ENCODE results near the gene TMSB15B. TPM values are rescaled to one million over a fixed set of nuclear protein-coding genes. Genes with fewer than 3 reads are reported as not detected.
"Not testable (repeated sequence)": the region's sequence is repeated elsewhere in the genome, so short reads cannot be mapped to it uniquely, and the experiment has no call there.

TMSB15B gene
- total RNA-seq, 2 experiments from 2014 or later, result 4.1 to 7.3 TPM

- Mint-ChIP-seq H3K27ac (no peak overlapping the region), H3K4me1 (peaks cover 34% of the 10 kb centered on the region), H3K36me3 (ENCODE audit: low read depth) (no peaks in the 10 kb centered on the region), H3K27me3 (no peaks in the 10 kb centered on the region), H3K4me3 (no peak overlapping the region), H3K9me3 (ENCODE audit: low read depth) (no peaks in the 10 kb centered on the region)
- POLR2A ChIA-PET, result no interaction called here
- ATAC-seq (peak; percentile 49), DNase-seq (no peak)
- CTCF ChIA-PET, result interaction anchor here (0.8 to 1.0 kb wide), 4 partner anchors 23 to 290 kb away, joined by 3 to 5 read pairs (median 4); no protein-coding TSS in a partner anchor
- intact Hi-C loops (cut with DNase I, micrococcal nuclease), result loop anchor here (1.0 to 2.0 kb wide), 2 partner anchors 23 to 96 kb away; no protein-coding TSS in a partner anchor
Observed at GRCh38 chrX:103941201-103941975, 21.0 kb upstream of the TMSB15B start.

GRCh38 chrX:103949506-103949905 is 12.9 kb upstream of the TMSB15B start:
- Mint-ChIP-seq H3K27me3 (no peaks in the 10 kb centered on the region), H3K36me3 (ENCODE audit: low read depth) (no peaks in the 10 kb centered on the region), H3K4me3 (no peak overlapping the region), H3K9me3 (ENCODE audit: low read depth) (no peaks in the 10 kb centered on the region), H3K4me1 (no peaks in the 10 kb centered on the region), H3K27ac (no peak overlapping the region)
- DNase-seq, result no peak
- intact Hi-C loops (cut with DNase I, micrococcal nuclease), result no loop called here
- no peak for ATAC-seq
- POLR2A ChIA-PET, result no interaction called here
- CTCF ChIA-PET, result no interaction called here

- Mint-ChIP-seq H3K4me3 (no peak overlapping the region), H3K36me3 (ENCODE audit: low read depth) (no peaks in the 10 kb centered on the region), H3K4me1 (no peaks in the 10 kb centered on the region), H3K27me3 (no peaks in the 10 kb centered on the region), H3K9me3 (ENCODE audit: low read depth) (peaks cover 2% of the 10 kb centered on the region), H3K27ac (no peak overlapping the region)
- DNase-seq (no peak), ATAC-seq (no peak)
- ChIA-PET CTCF (no interaction called here), POLR2A (no interaction called here)
- intact Hi-C loops (cut with DNase I, micrococcal nuclease), result no loop called here
Observed at GRCh38 chrX:103953353-103953752, 9.1 kb upstream of the TMSB15B start.

- H3K27me3 Mint-ChIP-seq, result no peaks in the 10 kb centered on the region
- H3K27ac Mint-ChIP-seq, result no peak overlapping the region
- POLR2A ChIA-PET, result no interaction called here
- intact Hi-C loops (cut with DNase I, micrococcal nuclease), result no loop called here
- H3K9me3 Mint-ChIP-seq (ENCODE audit: low read depth), result peaks cover 2% of the 10 kb centered on the region
- CTCF ChIA-PET, result interaction anchor here (0.9 kb wide), 1 partner anchor 137 kb away, joined by 3 read pairs; no protein-coding TSS in a partner anchor
- H3K4me1 Mint-ChIP-seq, result no peaks in the 10 kb centered on the region
- no peak for ATAC-seq
- no peaks in the 10 kb centered on the region for H3K36me3 Mint-ChIP-seq (ENCODE audit: low read depth)
- no peak for DNase-seq
- no peak overlapping the region for H3K4me3 Mint-ChIP-seq
Observed at GRCh38 chrX:103954259-103954658, 8.2 kb upstream of the TMSB15B start.

GRCh38 chrX:103960599-103960998 is 1.8 kb upstream of the TMSB15B start:
- H3K4me1 Mint-ChIP-seq; H3K36me3 Mint-ChIP-seq (ENCODE audit: low read depth); POLR2A ChIA-PET; H3K27ac Mint-ChIP-seq; ATAC-seq; H3K4me3 Mint-ChIP-seq; H3K9me3 Mint-ChIP-seq (ENCODE audit: low read depth); DNase-seq; intact Hi-C loops (cut with DNase I, micrococcal nuclease); H3K27me3 Mint-ChIP-seq; CTCF ChIA-PET: not testable (repeated sequence)

GRCh38 chrX:103983508-103983907 is 21.1 kb downstream of the TMSB15B start:
- H3K27me3 Mint-ChIP-seq; intact Hi-C loops (cut with DNase I, micrococcal nuclease); ATAC-seq; H3K27ac Mint-ChIP-seq; H3K4me3 Mint-ChIP-seq; POLR2A ChIA-PET; H3K4me1 Mint-ChIP-seq; H3K9me3 Mint-ChIP-seq (ENCODE audit: low read depth); DNase-seq; H3K36me3 Mint-ChIP-seq (ENCODE audit: low read depth); CTCF ChIA-PET: not testable (repeated sequence)

GRCh38 chrX:103999234-103999633 is 36.8 kb downstream of the TMSB15B start:
- Mint-ChIP-seq H3K27me3 (peaks cover 7% of the 10 kb centered on the region), H3K9me3 (ENCODE audit: low read depth) (no peaks in the 10 kb centered on the region), H3K4me1 (no peaks in the 10 kb centered on the region), H3K36me3 (ENCODE audit: low read depth) (no peaks in the 10 kb centered on the region), H3K4me3 (no peak overlapping the region), H3K27ac (no peak overlapping the region)
- ChIA-PET POLR2A (no interaction called here), CTCF (interaction anchor here (0.7 kb wide), 1 partner anchor 221 kb away, joined by 3 read pairs; no protein-coding TSS in a partner anchor)
- intact Hi-C loops (cut with DNase I, micrococcal nuclease), result no loop called here
- no peak for ATAC-seq
- DNase-seq, result no peak

GRCh38 chrX:104008831-104009230 is 46.4 kb downstream of the TMSB15B start:
- H3K4me1 Mint-ChIP-seq, result no peaks in the 10 kb centered on the region
- intact Hi-C loops (cut with DNase I, micrococcal nuclease), result no loop called here
- H3K27me3 Mint-ChIP-seq, result peaks cover 3% of the 10 kb centered on the region
- CTCF ChIA-PET, result no interaction called here
- no peak overlapping the region for H3K27ac Mint-ChIP-seq
- DNase-seq (no peak), ATAC-seq (no peak)
- no peak overlapping the region for H3K4me3 Mint-ChIP-seq
- no peaks in the 10 kb centered on the region for H3K9me3 Mint-ChIP-seq (ENCODE audit: low read depth)
- POLR2A ChIA-PET, result no interaction called here
- H3K36me3 Mint-ChIP-seq (ENCODE audit: low read depth), result no peaks in the 10 kb centered on the region

- no peaks in the 10 kb centered on the region for H3K4me1 Mint-ChIP-seq
- POLR2A ChIA-PET, result no interaction called here
- intact Hi-C loops (cut with DNase I, micrococcal nuclease), result no loop called here
Observed at GRCh38 chrX:104013158-104013557, 50.7 kb downstream of the TMSB15B start.

GRCh38 chrX:104013606-104014005 is 51.2 kb downstream of the TMSB15B start, which contains the start of gene H2BW1:
H2BW1 (minus strand) TSS chrX:104013708; CDS start chrX:104013576, 132 bp downstream.
- ChIA-PET CTCF (no interaction called here), POLR2A (no interaction called here)
- no peaks in the 10 kb centered on the region for H3K4me1 Mint-ChIP-seq
- DNase-seq, result no peak
- no peak for ATAC-seq
- H3K9me3 Mint-ChIP-seq (ENCODE audit: low read depth), result no peaks in the 10 kb centered on the region
- intact Hi-C loops (cut with DNase I, micrococcal nuclease), result no loop called here
- H3K27me3 Mint-ChIP-seq, result peaks cover 3% of the 10 kb centered on the region
- no peak within 1 kb of the TSS for H3K4me3 Mint-ChIP-seq
- H3K27ac Mint-ChIP-seq, result no peak within 1 kb of the TSS
- no peaks in the 10 kb centered on the region for H3K36me3 Mint-ChIP-seq (ENCODE audit: low read depth)

More at GRCh38 chrX:104013158-104013557, 50.7 kb downstream of the TMSB15B start:
- Mint-ChIP-seq H3K36me3 (ENCODE audit: low read depth) (no peaks in the 10 kb centered on the region), H3K9me3 (ENCODE audit: low read depth) (no peaks in the 10 kb centered on the region), H3K4me3 (no peak overlapping the region), H3K27me3 (peaks cover 3% of the 10 kb centered on the region), H3K27ac (no peak overlapping the region)
- no peak for ATAC-seq
- no peak for DNase-seq
- CTCF ChIA-PET, result no interaction called here

- POLR2A ChIA-PET; CTCF ChIA-PET; H3K27ac Mint-ChIP-seq; H3K9me3 Mint-ChIP-seq (ENCODE audit: low read depth); H3K4me1 Mint-ChIP-seq; H3K27me3 Mint-ChIP-seq; H3K4me3 Mint-ChIP-seq; ATAC-seq; DNase-seq; H3K36me3 Mint-ChIP-seq (ENCODE audit: low read depth); intact Hi-C loops (cut with DNase I, micrococcal nuclease): not testable (repeated sequence)
Observed at GRCh38 chrX:104015576-104015975, 53.1 kb downstream of the TMSB15B start.

Measured in activated CD4-positive, alpha-beta T cell treated with anti-CD3 and anti-CD28 coated beads for 36 hours (primary cell).